GM21381 (cell line): ENCODE data around the gene B9D1.

Experiments
- ATAC-seq: cut with Tn5 transposase; IDR thresholded peaks from one replicate; pipeline ENCODE4 v1.9.1; 2021; ENCODE audit warnings: mild to moderate bottlenecking, moderate library complexity; ENCODE audit not compliant: unreplicated experiment

B9D1 gene

GRCh38 chr17:19377602-19378415 is 15.3 kb upstream of the B9D1 start:
- ATAC-seq, result peak; percentile 91

GRCh38 chr17:19376811-19377210 is 14.3 kb upstream of the B9D1 start:
- ATAC-seq, result no peak

GRCh38 chr17:19375732-19376131 is 13.2 kb upstream of the B9D1 start:
- no peak for ATAC-seq

DNA sequence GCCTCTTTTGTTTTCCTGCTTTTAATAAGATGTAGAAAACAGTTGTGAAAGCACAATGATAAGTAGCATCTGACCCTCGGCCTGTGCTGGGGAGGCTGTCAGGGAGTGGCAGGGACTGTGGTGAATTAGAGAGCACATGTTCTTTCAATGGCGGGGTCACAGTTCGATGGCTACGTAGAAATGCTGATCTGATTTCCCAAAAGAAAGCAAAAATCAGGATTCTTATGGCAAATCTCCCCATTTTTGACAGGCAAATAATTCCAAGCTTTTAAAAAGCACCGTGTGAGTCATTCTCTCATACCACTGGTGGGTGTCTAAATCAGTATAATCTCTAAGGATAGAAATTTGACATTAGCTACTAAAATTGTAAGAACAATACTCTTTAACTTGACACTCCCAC is 11.6 kb upstream of the B9D1 start:
- ATAC-seq, result no peak

- no peak for ATAC-seq
These were observed 10.5 kb upstream of the B9D1 start for GRCh38 chr17:19372866-19373504.

DNA sequence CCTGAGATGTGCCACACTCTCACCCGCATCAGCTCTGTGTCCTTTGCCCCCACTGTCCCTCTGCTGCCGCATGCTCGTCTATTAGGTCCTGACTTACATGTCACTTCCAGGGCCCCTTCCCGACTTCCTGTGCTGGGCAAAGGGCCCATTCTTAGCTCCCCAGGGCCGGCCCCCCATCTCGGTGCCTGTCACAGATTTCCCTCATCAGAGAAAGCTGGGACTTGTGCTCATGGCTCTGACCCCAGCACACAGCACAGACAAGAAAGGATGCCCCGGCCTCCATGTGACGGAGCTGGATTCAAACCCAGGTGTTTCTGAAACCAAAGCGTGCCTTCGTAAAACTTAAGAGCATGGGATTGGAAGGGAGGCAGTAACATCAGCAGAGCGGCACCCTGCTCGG is 9.9 kb upstream of the B9D1 start:
- ATAC-seq, result no peak

DNA sequence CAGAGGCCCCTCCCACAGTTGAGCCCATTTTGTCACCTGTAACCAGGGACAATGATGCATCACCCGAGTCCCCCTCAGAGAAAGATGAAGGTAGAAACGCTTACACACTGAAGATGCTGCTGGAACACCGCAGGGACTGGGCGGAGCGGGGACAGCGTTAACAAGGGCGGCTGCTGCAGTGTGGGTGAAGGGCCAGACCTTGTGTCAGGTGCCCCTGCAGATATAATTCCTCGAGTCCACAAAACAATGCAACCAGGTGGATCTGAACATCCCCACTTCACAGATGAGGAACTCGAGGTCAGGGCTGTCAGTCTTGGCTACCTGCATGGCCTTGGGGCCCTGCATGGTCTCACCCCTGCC is 9.5 kb upstream of the B9D1 start:
- no peak for ATAC-seq

GRCh38 chr17:19371259-19372010 is 8.9 kb upstream of the B9D1 start:
- ATAC-seq, result no peak

DNA sequence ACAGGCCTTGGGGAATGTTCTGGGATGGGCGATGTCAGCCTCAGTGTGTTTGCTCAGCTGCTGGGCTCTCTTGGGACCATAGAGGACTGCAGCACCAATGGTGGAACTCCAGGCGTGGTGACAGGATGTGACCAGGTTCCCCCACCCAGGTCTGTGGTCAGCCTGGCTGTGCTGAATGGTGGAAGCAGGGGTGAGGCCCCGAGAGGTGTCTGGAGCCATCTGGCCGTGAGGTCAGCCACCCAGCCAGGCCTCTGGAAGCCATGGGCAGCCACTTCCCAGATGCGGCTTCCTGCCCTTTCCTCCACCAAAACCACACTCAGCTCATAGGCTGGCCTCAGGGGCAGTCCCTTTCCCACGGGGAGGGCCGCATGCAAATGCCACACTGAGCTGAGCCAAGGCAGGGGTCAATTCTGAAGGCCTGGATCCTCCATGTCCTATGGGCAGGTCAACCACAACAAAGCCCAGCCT is 8.0 kb upstream of the B9D1 start:
- no peak for ATAC-seq

- no peak for ATAC-seq
These were observed 7.4 kb upstream of the B9D1 start for GRCh38 chr17:19369846-19370492.

DNA sequence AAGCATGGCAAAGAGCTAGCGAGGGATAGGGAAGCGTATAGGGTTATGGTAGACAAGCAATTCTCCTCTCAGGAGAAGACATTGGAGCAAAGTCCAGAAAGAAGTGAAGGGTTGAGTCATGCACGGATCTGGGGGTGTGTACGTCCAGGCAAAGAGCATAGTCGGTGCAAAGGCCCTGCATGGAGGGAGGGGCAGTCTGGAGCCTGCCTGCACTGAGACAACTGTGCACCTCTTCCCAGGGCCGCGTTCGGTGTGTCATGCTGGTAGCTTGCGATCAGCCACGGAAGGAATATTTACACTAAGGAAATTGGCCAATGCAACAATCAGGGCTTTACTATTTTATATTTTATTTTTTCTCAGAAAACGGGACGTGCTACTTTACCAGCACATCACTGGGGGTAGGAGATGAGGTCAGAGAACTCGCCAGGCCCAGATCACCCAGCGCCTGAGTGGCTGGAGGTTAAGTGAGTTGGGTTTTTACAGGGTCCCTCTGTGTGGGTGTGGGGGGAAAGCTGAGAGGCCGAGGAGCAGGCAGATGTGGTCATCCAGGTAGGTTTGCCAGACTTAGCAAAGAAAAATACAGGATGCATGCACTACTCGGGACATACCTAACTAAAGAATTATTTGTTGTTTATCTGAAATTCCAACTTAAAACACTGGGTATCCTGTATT is 6.7 kb upstream of the B9D1 start:
- ATAC-seq, result no peak

DNA sequence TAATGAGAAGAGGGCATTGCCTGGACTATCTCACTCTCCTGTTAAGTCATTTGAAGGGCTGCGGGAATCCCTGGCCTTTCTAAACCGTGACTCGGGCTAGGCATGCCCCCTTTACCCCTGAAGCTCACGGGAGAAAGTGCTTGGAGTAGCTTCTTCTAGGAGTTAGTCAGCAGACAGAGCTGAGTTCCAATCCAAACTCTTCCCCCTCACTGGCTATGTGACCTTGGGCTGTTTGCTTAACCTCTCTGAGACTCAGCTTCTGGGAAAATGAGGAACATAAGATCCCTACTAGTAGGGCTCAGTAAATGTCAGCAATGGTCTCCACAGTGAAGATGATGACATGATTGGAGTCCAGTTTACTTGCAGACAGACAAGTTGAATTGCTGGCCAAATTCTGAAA is 5.7 kb upstream of the B9D1 start:
- ATAC-seq, result no peak

DNA sequence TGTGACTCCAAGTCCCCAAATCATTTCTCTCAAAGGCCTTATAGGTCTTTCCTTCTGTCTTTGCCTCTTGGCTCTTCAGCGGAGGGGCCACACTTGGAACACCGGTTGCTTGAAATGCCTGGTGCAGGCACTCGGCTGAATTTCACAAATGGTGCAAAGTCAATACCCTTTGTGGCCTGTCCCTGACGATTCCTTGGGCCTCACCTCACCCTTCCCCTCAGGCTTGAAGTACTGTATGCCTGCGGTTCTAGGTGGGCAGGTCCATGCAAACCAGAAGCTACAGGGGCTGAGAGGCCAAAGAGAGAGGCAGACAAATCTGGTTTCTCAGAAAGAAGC is 4.1 kb upstream of the B9D1 start:
- no peak for ATAC-seq

- no peak for ATAC-seq
These were observed 3.5 kb upstream of the B9D1 start for GRCh38 chr17:19365833-19366636.

GRCh38 chr17:19365499-19365817 is 2.9 kb upstream of the B9D1 start:
- no peak for ATAC-seq

- ATAC-seq, result no peak
These were observed 2.4 kb upstream of the B9D1 start for GRCh38 chr17:19364699-19365498.

GRCh38 chr17:19363460-19364035 is 1.0 kb upstream of the B9D1 start:
- ATAC-seq, result no peak

- ATAC-seq, result no peak
These were observed 553 bp upstream of the B9D1 start for GRCh38 chr17:19363114-19363438.

- ATAC-seq, result no peak
These were observed 613 bp downstream of the B9D1 start for GRCh38 chr17:19361944-19362276.
